ENCODE measurements around the gene MRPS30. TPM values are rescaled to one million over a fixed set of nuclear protein-coding genes. Genes with fewer than 3 reads are reported as not detected.
A peak's percentile ranks its signal among the peaks of the same experiment; 100 is the strongest.

Gene MRPS30
- total and polyA plus RNA-seq, 10 of the 15 experiments (the other 5 are each of a cell fraction or from before 2014, with no cell fraction given): 18.5 to 99.2 (median 61.8) TPM

GRCh38 chr5:44783634-44784315 is 25.0 kb upstream of the MRPS30 start:
- ATAC-seq (no peak), FAIRE-seq (no peak), DNase-seq (ENCODE audit: low read depth, low spot score) (no peak)
- intact Hi-C loops (cut with micrococcal nuclease; ENCODE audit: unreplicated experiment): no loop called here
- Histone ChIP-seq H4K20me1 (ENCODE audit: control insufficient read depth, insufficient read depth) (no peaks in the 10 kb centered on the region), H3K4me1 (ENCODE audit: control insufficient read depth, insufficient read depth, low read length) (no peaks in the 10 kb centered on the region), H3K4me3 (no peak overlapping the region), H3K27me3 (replicated peaks in 1 of 2; ENCODE audit: control insufficient read depth in 2 of 2, insufficient read depth in 2 of 2, low read length in 1 of 2) (no peaks in the 10 kb centered on the region), H3K9ac (ENCODE audit: control insufficient read depth, insufficient read depth, low read length) (no peak overlapping the region), H3K4me2 (ENCODE audit: control insufficient read depth, insufficient read depth) (no peak overlapping the region), H3K79me2 (ENCODE audit: control insufficient read depth, insufficient read depth, low read length) (no peaks in the 10 kb centered on the region), H2AFZ (ENCODE audit: control insufficient read depth, low read depth, low read length) (no peak overlapping the region), H3K36me3 (ENCODE audit: control insufficient read depth in 2 of 2, insufficient read depth in 2 of 2, low read length in 1 of 2) (no peaks in the 10 kb centered on the region), H3K9me3 (replicated peaks; ENCODE audit: control insufficient read depth, insufficient read depth, low read length) (no peaks in the 10 kb centered on the region), H3K27ac (ENCODE audit: control insufficient read depth, insufficient read depth) (no peak overlapping the region)
- RAD21 ChIA-PET (ENCODE audit: unreplicated experiment): no interaction called here
- POLR2A ChIA-PET: no interaction called here
- TF ChIP-seq STAT1 (conservative IDR thresholded peaks at IDR 0.05) (no peak), KDM1A (IDR thresholded peaks at IDR 0.05; ENCODE audit: borderline replicate concordance) (no peak), ATF2 (IDR thresholded peaks at IDR 0.05; ENCODE audit: low read length) (no peak), FOXM1 (IDR thresholded peaks at IDR 0.05; ENCODE audit: low read depth, low read length) (no peak), EP300 (IDR thresholded peaks at IDR 0.05; ENCODE audit: borderline replicate concordance in 1 of 2, control insufficient read depth in 1 of 2, low read depth in 2 of 2, low read length in 2 of 2) (no peak)
- no TSS peak for BruUV-seq (replicated peaks)
- SMC1A ChIA-PET (ENCODE audit: uncharacterized antibody, unreplicated experiment): no interaction called here
- in situ Hi-C loops (cut with MboI): no loop called here
- 42% methylated on average over 4 of the region's 4 CpGs for WGBS (ENCODE audit: insufficient coverage, insufficient replicate concordance, low lambda C conversion rate, missing lambda C conversion rate)
- CTCF ChIA-PET: no interaction called here

GRCh38 chr5:44787731-44788130 is 21.0 kb upstream of the MRPS30 start:
- ChIA-PET CTCF (no interaction called here), POLR2A (no interaction called here), SMC1A (ENCODE audit: uncharacterized antibody, unreplicated experiment) (no interaction called here), RAD21 (ENCODE audit: unreplicated experiment) (no interaction called here)
- Histone ChIP-seq H3K9me3 (replicated peaks; ENCODE audit: control insufficient read depth, insufficient read depth, low read length) (no peaks in the 10 kb centered on the region; the same call in 2 of the 3 replicates), H3K27me3 (replicated peaks in 1 of 2; ENCODE audit: control insufficient read depth in 2 of 2, insufficient read depth in 2 of 2, low read length in 1 of 2) (no peaks in the 10 kb centered on the region), H3K4me1 (ENCODE audit: control insufficient read depth, insufficient read depth, low read length) (no peaks in the 10 kb centered on the region), H3K79me2 (ENCODE audit: control insufficient read depth, insufficient read depth, low read length) (no peaks in the 10 kb centered on the region), H2AFZ (ENCODE audit: control insufficient read depth, low read depth, low read length) (no peak overlapping the region), H3K36me3 (ENCODE audit: control insufficient read depth in 2 of 2, insufficient read depth in 2 of 2, low read length in 1 of 2) (no peaks in the 10 kb centered on the region), H4K20me1 (ENCODE audit: control insufficient read depth, insufficient read depth) (no peaks in the 10 kb centered on the region), H3K4me2 (ENCODE audit: control insufficient read depth, insufficient read depth) (no peak overlapping the region), H3K4me3 (no peak overlapping the region), H3K27ac (ENCODE audit: control insufficient read depth, insufficient read depth) (no peak overlapping the region), H3K9ac (ENCODE audit: control insufficient read depth, insufficient read depth, low read length) (no peak overlapping the region)
- FAIRE-seq (no peak), ATAC-seq (no peak), DNase-seq (ENCODE audit: low read depth, low spot score) (no peak)
- no peak for TF ChIP-seq USF1 (IDR thresholded peaks at IDR 0.05; ENCODE audit: borderline replicate concordance, extremely low read length, insufficient read depth, low read depth, low read length)
- no peak for TF ChIP-seq BCLAF1 (IDR thresholded peaks at IDR 0.05)
- TF ChIP-seq EZH2 (IDR thresholded peaks at IDR 0.05; ENCODE audit: borderline replicate concordance, control insufficient read depth, low read depth, low read length): no peak
- TF ChIP-seq RAD51 (IDR thresholded peaks at IDR 0.05): peak; percentile 59; the same call in 1 of the 2 replicates
- intact Hi-C loops (cut with micrococcal nuclease; ENCODE audit: unreplicated experiment) (no loop called here), in situ Hi-C loops (cut with MboI) (no loop called here)
- BruUV-seq (replicated peaks): no TSS peak
- 90% methylated on average over 3 of the region's 3 CpGs for WGBS (ENCODE audit: insufficient coverage, insufficient replicate concordance, low lambda C conversion rate, missing lambda C conversion rate)

Measured in GM12878 (cell line).